ENCODE data around the gene GAA. TPM values are rescaled to one million over a fixed set of nuclear protein-coding genes. Genes with fewer than 3 reads are reported as not detected.

Gene GAA
- total and polyA plus RNA-seq, 2 of the 13 experiments (the other 11 are each of a cell fraction or from before 2014, with no cell fraction given), result 21.6 to 36.4 TPM

GRCh38 chr17:80133626-80133970 lies 32.2 kb downstream of the GAA start:
- POLR2A ChIA-PET, result interaction anchor here (0.6 to 2.1 kb wide), 4 partner anchors 12 to 66 kb away, joined by 3 to 10 read pairs (median 4); partner anchors contain the start of genes EIF4A3 and GAA
- WGBS (ENCODE audit: low lambda C conversion rate), result 96% methylated on average over 6 of the region's 6 CpGs

More at GRCh38 chr17:80133626-80133970, 32.2 kb downstream of the GAA start:
- DNase-seq (ENCODE audit: low spot score) (no peak), ATAC-seq (peak; percentile 28; the same call in 2 of the 3 replicates), FAIRE-seq (no peak)
- H3K36me3 ChIP-seq (replicated peaks in 1 of 2; ENCODE audit: control insufficient read depth in 1 of 2, insufficient read depth in 2 of 2, low read length in 2 of 2), result peaks cover 33 to 55% of the 10 kb centered on the region in 2 experiments
- CTCF ChIA-PET (ENCODE audit: low intra/inter-chr PET ratio, low total read pairs), result no interaction called here
- no peak for TF ChIP-seq BORCS8-MEF2B (CRISPR knock-in tag; IDR thresholded peaks at IDR 0.05)
- no peak for TF ChIP-seq ZFP36L2 (CRISPR knock-in tag; IDR thresholded peaks at IDR 0.05)
- TF ChIP-seq PRDM10 (CRISPR knock-in tag; IDR thresholded peaks at IDR 0.05; ENCODE audit: low read depth), result no peak
- TF ChIP-seq ZNF790 (CRISPR knock-in tag; IDR thresholded peaks at IDR 0.05; ENCODE audit: borderline replicate concordance), result no peak
- TF ChIP-seq MBNL3 (CRISPR knock-in tag; conservative IDR thresholded peaks at IDR 0.05), result no peak
- no peak for TF ChIP-seq HNRNPUL1 (IDR thresholded peaks at IDR 0.05; ENCODE audit: low read depth, low read length)
- TF ChIP-seq AGO2 (optimal IDR thresholded peaks at IDR 0.05; ENCODE audit: low read depth, low read length), result peak; percentile 57
- no peak for TF ChIP-seq TOPORS (CRISPR knock-in tag; IDR thresholded peaks at IDR 0.05)
- no TSS peak for BruUV-seq (replicated peaks)
- H2AFZ ChIP-seq (ENCODE audit: low read length), result no peak overlapping the region
- H3K27ac ChIP-seq (ENCODE audit: extremely low read length, insufficient read depth, low read length), result no peak overlapping the region
- no peak overlapping the region for H3K4me3 ChIP-seq (replicated peaks in 1 of 3; ENCODE audit: insufficient read depth in 1 of 3, low read depth in 2 of 3, low read length in 3 of 3)
- no peaks in the 10 kb centered on the region for H3K9me3 ChIP-seq (ENCODE audit: low read length)
- no peak overlapping the region for H3K4me2 ChIP-seq (ENCODE audit: low read depth, low read length)
- H4K20me1 ChIP-seq (ENCODE audit: insufficient read depth, low read length), result no peaks in the 10 kb centered on the region
- H3K9ac ChIP-seq (ENCODE audit: insufficient read depth, low read depth, low read length), result no peak overlapping the region
- H3K27me3 ChIP-seq (ENCODE audit: control insufficient read depth in 1 of 2, insufficient read depth in 2 of 2, low read length in 2 of 2), result no peaks in the 10 kb centered on the region
- H3K4me1 ChIP-seq (ENCODE audit: insufficient read depth, low read length), result peaks cover 20% of the 10 kb centered on the region
- intact Hi-C loops (cut with micrococcal nuclease; ENCODE audit: unreplicated experiment), result no loop called here
- in situ Hi-C loops (cut with HindIII; ENCODE audit: extremely low pct_ligation_motif_present, low pct_unique_long_range_greater_than_20kb), result no loop called here
- H3K79me2 ChIP-seq (ENCODE audit: insufficient read depth, low read length), result no peaks in the 10 kb centered on the region

All from HepG2 (cell line).